HEK293 (cell line): ENCODE measurements around the gene PDXK.

Source experiments
- ZNF140 ChIP-seq: fragments of 450-650 bp; formaldehyde crosslinking; IDR thresholded peaks from 2 replicates; pipeline ENCODE4 v1.5.1; 2016; ENCODE audit warnings: missing biosample characterization, missing genetic modification characterization
- ZNF555 ChIP-seq: fragments of 450-650 bp; formaldehyde crosslinking; conservative IDR thresholded peaks from 2 replicates; pipeline ENCODE4 v1.5.1; 2017; ENCODE audit warnings: missing biosample characterization, mild to moderate bottlenecking, missing genetic modification characterization, inconsistent platforms
- ZNF558 ChIP-seq: fragments of 450-650 bp; formaldehyde crosslinking; IDR thresholded peaks from 2 replicates; pipeline ENCODE4 v1.5.1; 2016; ENCODE audit warnings: missing biosample characterization, missing genetic modification characterization
- TF ChIP-seq, protein P1 (sequence below): fragments of 450-650 bp; formaldehyde crosslinking; IDR thresholded peaks from 2 replicates; pipeline ENCODE4 v1.5.1; 2016; ENCODE audit warnings: missing biosample characterization, missing genetic modification characterization

The PDXK gene

DNA sequence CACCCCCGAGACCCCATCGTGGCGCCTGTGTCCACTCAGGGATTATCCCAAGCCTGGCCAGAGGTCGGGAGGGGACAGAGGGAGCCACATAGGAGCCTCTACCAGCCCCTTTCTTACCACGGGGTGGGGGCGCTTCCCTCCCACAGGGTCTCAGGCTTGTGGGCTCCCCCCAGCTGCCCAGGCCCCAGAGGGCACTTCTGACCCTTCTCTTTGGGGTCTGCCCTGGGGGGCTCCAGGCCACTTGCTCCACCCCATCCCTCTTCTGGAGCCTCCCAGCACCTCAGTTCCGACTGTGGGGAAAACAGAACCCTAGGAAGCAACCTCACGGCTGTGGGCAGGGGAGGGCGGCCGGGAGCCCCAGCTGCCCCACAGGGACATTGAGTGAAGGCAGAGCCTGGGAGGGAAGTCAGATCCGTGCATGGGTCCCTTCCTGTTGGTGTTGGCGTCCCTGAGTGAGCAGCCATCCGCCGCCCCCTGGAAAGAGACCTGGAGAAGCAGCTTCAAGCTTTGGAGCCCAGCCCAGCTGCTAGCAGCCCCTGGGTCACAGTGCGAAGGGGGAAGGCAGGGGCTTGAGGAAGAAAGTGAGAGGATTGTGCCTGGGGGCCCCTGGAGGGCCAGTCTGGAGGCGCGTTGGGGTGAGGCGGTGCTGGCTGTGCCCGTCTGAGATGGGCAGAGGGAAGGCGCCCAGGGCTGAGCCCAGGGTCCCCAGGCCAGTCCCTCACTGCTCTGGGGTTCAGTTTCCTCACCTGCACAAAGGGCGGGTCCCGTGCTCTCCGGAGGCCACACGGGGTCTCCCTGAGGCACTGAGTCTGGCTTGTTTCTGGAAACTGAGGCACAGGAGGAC, 92.6 kb downstream of the PDXK start (continued):
- TF ChIP-seq ZNF558 (tag by site-specific recombination) (no peak), ZNF140 (tag by site-specific recombination) (no peak), ZNF555 (tag by site-specific recombination) (no peak)
- TF ChIP-seq, protein P1, sequence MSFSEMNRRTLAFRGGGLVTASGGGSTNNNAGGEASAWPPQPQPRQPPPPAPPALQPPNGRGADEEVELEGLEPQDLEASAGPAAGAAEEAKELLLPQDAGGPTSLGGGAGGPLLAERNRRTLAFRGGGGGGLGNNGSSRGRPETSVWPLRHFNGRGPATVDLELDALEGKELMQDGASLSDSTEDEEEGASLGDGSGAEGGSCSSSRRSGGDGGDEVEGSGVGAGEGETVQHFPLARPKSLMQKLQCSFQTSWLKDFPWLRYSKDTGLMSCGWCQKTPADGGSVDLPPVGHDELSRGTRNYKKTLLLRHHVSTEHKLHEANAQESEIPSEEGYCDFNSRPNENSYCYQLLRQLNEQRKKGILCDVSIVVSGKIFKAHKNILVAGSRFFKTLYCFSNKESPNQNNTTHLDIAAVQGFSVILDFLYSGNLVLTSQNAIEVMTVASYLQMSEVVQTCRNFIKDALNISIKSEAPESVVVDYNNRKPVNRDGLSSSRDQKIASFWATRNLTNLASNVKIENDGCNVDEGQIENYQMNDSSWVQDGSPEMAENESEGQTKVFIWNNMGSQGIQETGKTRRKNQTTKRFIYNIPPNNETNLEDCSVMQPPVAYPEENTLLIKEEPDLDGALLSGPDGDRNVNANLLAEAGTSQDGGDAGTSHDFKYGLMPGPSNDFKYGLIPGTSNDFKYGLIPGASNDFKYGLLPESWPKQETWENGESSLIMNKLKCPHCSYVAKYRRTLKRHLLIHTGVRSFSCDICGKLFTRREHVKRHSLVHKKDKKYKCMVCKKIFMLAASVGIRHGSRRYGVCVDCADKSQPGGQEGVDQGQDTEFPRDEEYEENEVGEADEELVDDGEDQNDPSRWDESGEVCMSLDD (tag by site-specific recombination): 0 out of 2 replicates have a peak, but pooled peaks have one; percentile 1
